ENCODE data around the gene MYL10.

The MYL10 gene

DNA sequence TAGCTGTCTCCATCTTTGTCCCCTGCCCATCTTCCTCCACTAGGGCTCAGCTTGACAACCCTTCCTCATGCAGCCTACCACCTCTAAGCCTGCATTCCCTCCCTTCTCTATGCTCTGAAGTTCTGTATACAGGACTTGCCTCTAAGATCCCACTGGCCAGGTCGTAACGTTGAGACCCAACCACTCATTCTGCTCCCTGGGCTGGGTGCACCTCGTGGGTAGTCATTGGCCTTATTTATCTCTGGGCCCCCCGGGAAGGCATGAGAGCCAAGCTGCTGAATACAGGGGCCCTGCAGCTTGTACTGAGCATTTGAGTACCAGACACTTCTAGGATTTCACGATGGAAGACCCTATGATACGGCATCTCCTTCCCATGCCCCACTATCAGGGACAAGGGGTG is 31.2 kb downstream of the MYL10 start:
- H3K4me3 ChIP-seq (ENCODE audit: low read depth, low read length): no peak overlapping the region
- TF ChIP-seq, protein P1, sequence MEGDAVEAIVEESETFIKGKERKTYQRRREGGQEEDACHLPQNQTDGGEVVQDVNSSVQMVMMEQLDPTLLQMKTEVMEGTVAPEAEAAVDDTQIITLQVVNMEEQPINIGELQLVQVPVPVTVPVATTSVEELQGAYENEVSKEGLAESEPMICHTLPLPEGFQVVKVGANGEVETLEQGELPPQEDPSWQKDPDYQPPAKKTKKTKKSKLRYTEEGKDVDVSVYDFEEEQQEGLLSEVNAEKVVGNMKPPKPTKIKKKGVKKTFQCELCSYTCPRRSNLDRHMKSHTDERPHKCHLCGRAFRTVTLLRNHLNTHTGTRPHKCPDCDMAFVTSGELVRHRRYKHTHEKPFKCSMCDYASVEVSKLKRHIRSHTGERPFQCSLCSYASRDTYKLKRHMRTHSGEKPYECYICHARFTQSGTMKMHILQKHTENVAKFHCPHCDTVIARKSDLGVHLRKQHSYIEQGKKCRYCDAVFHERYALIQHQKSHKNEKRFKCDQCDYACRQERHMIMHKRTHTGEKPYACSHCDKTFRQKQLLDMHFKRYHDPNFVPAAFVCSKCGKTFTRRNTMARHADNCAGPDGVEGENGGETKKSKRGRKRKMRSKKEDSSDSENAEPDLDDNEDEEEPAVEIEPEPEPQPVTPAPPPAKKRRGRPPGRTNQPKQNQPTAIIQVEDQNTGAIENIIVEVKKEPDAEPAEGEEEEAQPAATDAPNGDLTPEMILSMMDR (IDR thresholded peaks at IDR 0.05; ENCODE audit: low read depth, low read length): no peak
- TF ChIP-seq POLR2A (IDR thresholded peaks at IDR 0.05; ENCODE audit: extremely low read depth, insufficient read length) (no peak), MYC (IDR thresholded peaks at IDR 0.05; ENCODE audit: low read depth, low read length) (no peak)
- TF ChIP-seq, protein P2, sequence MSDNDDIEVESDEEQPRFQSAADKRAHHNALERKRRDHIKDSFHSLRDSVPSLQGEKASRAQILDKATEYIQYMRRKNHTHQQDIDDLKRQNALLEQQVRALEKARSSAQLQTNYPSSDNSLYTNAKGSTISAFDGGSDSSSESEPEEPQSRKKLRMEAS (IDR thresholded peaks at IDR 0.05; ENCODE audit: low read depth, low read length): no peak
- no peak for DNase-seq (ENCODE audit: low read depth)

- no peak overlapping the region for H3K4me3 ChIP-seq (ENCODE audit: low read depth, low read length)
- TF ChIP-seq POLR2A (IDR thresholded peaks at IDR 0.05; ENCODE audit: extremely low read depth, insufficient read length): no peak
- TF ChIP-seq, protein P1 (IDR thresholded peaks at IDR 0.05; ENCODE audit: low read depth, low read length): no peak
- TF ChIP-seq, protein P2 (IDR thresholded peaks at IDR 0.05; ENCODE audit: low read depth, low read length): no peak
- no peak for TF ChIP-seq MYC (IDR thresholded peaks at IDR 0.05; ENCODE audit: low read depth, low read length)
- no peak for DNase-seq (ENCODE audit: low read depth)
Observed at GRCh38 chr7:101596898-101597297, 32.2 kb downstream of the MYL10 start.

- H3K4me3 ChIP-seq (ENCODE audit: low read depth, low read length): no peak overlapping the region
- TF ChIP-seq, protein P2 (IDR thresholded peaks at IDR 0.05; ENCODE audit: low read depth, low read length): no peak
- TF ChIP-seq, protein P1 (IDR thresholded peaks at IDR 0.05; ENCODE audit: low read depth, low read length): no peak
- no peak for TF ChIP-seq MYC (IDR thresholded peaks at IDR 0.05; ENCODE audit: low read depth, low read length)
- no peak for TF ChIP-seq POLR2A (IDR thresholded peaks at IDR 0.05; ENCODE audit: extremely low read depth, insufficient read length)
Observed at GRCh38 chr7:101595766-101596537, 33.1 kb downstream of the MYL10 start.

DNA sequence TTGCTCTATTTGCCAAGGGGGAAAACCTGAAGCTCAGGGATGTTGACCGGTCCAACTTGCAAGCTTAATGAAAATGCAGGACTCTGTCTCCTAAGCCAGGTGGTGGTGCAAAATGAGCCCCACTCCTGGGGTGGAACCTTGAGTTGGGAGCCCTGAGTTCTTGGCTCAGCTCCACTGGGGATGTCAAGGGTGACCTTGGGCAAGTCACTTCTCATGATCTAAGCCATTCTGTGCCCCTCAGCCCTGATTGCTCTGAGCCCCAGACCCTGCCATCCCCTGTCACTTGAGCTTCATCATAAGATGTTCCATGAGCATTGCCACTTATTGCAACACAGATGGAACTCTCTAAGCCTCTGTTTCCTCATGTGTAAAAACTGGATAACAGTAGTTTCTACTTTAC is 33.9 kb downstream of the MYL10 start:
- H3K4me3 ChIP-seq (ENCODE audit: low read depth, low read length): no peak overlapping the region
- no peak for DNase-seq (ENCODE audit: low read depth)
- TF ChIP-seq MYC (IDR thresholded peaks at IDR 0.05; ENCODE audit: low read depth, low read length) (no peak), POLR2A (IDR thresholded peaks at IDR 0.05; ENCODE audit: extremely low read depth, insufficient read length) (no peak)
- TF ChIP-seq, protein P1 (IDR thresholded peaks at IDR 0.05; ENCODE audit: low read depth, low read length): no peak
- TF ChIP-seq, protein P2 (IDR thresholded peaks at IDR 0.05; ENCODE audit: low read depth, low read length): no peak

More at GRCh38 chr7:101595766-101596537, 33.1 kb downstream of the MYL10 start:
- no peak for DNase-seq (ENCODE audit: low read depth)

DNA sequence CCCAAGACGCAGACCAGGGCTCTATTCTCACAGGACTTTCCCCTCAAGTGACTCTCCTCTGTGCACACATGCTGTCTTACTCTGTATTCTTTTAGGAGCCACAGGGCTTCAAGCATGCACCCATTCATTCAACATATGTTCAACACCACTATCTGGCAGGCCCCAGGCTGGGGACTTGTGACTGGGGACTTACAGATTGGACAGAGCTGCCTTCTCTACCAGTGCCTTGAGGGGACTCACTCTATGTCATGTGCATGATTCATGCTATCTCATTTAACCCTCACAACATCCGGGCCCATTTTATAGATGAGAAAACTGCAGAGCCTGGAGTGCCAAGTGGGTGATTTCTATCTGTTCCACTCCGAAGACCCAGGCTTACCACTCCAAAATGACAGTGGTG is 34.3 kb downstream of the MYL10 start:
- TF ChIP-seq POLR2A (IDR thresholded peaks at IDR 0.05; ENCODE audit: extremely low read depth, insufficient read length): no peak
- DNase-seq (ENCODE audit: low read depth): no peak
- no peak overlapping the region for H3K4me3 ChIP-seq (ENCODE audit: low read depth, low read length)

- no peak for DNase-seq (ENCODE audit: low read depth)
- TF ChIP-seq, protein P1 (IDR thresholded peaks at IDR 0.05; ENCODE audit: low read depth, low read length): no peak
- TF ChIP-seq POLR2A (IDR thresholded peaks at IDR 0.05; ENCODE audit: extremely low read depth, insufficient read length): no peak
- TF ChIP-seq, protein P2 (IDR thresholded peaks at IDR 0.05; ENCODE audit: low read depth, low read length): no peak
- TF ChIP-seq MYC (IDR thresholded peaks at IDR 0.05; ENCODE audit: low read depth, low read length): no peak
Observed at GRCh38 chr7:101593556-101593955, 35.5 kb downstream of the MYL10 start.

More at GRCh38 chr7:101593556-101593955, 35.5 kb downstream of the MYL10 start:
- no peak overlapping the region for H3K4me3 ChIP-seq (ENCODE audit: low read depth, low read length)

Data from NB4 (cell line).